ENCODE data around the gene SELENOP.

The SELENOP gene

GRCh38 chr5:42811591-42812446 lies at the start of gene SELENOP:
TSS of gene SELENOP (minus strand) at chr5:42811892. CDS start at chr5:42808353, 3,539 bp downstream.
- Histone ChIP-seq H3K4me3 (ENCODE audit: low read depth in 1 of 2, low read length in 1 of 2) (no peak within 1 kb of the TSS), H3K27ac (no peak within 1 kb of the TSS), H3K4me1 (ENCODE audit: control insufficient read depth in 1 of 2, insufficient read depth in 1 of 2, low read depth in 1 of 2, low read length in 1 of 2) (peaks cover 0 to 7% of the 10 kb centered on the region in 2 experiments), H3K9me3 (no peaks in the 10 kb centered on the region), H3K36me3 (no peaks in the 10 kb centered on the region), H3K27me3 (no peaks in the 10 kb centered on the region)
- TF ChIP-seq CTCF (IDR thresholded peaks at IDR 0.05): no peak

GRCh38 chr5:42858687-42859086 lies 47.0 kb upstream of the SELENOP start:
- no peaks in the 10 kb centered on the region for H3K9me3 ChIP-seq
- H3K27ac ChIP-seq: no peak overlapping the region
- no peak for TF ChIP-seq CTCF (IDR thresholded peaks at IDR 0.05)
- H3K4me1 ChIP-seq (ENCODE audit: control insufficient read depth in 1 of 2, insufficient read depth in 1 of 2, low read depth in 1 of 2, low read length in 1 of 2): no peaks in the 10 kb centered on the region
- no peaks in the 10 kb centered on the region for H3K27me3 ChIP-seq
- H3K4me3 ChIP-seq (ENCODE audit: low read depth in 1 of 2, low read length in 1 of 2): no peak overlapping the region
- no peaks in the 10 kb centered on the region for H3K36me3 ChIP-seq

GRCh38 chr5:42858031-42858643 lies 46.4 kb upstream of the SELENOP start:
- H3K27ac ChIP-seq: no peak overlapping the region
- no peaks in the 10 kb centered on the region for H3K36me3 ChIP-seq
- H3K9me3 ChIP-seq: no peaks in the 10 kb centered on the region
- TF ChIP-seq CTCF (IDR thresholded peaks at IDR 0.05): no peak
- H3K4me3 ChIP-seq (ENCODE audit: low read depth in 1 of 2, low read length in 1 of 2): no peak overlapping the region
- H3K27me3 ChIP-seq: no peaks in the 10 kb centered on the region
- H3K4me1 ChIP-seq (ENCODE audit: control insufficient read depth in 1 of 2, insufficient read depth in 1 of 2, low read depth in 1 of 2, low read length in 1 of 2): no peaks in the 10 kb centered on the region

- Histone ChIP-seq H3K9me3 (no peaks in the 10 kb centered on the region), H3K27ac (no peak overlapping the region), H3K36me3 (no peaks in the 10 kb centered on the region), H3K4me1 (ENCODE audit: control insufficient read depth in 1 of 2, insufficient read depth in 1 of 2, low read depth in 1 of 2, low read length in 1 of 2) (no peaks in the 10 kb centered on the region), H3K4me3 (ENCODE audit: low read depth in 1 of 2, low read length in 1 of 2) (no peak overlapping the region), H3K27me3 (no peaks in the 10 kb centered on the region)
- no peak for TF ChIP-seq CTCF (IDR thresholded peaks at IDR 0.05)
Measured at GRCh38 chr5:42855811-42856210, 44.1 kb upstream of the SELENOP start.

- Histone ChIP-seq H3K9me3 (no peaks in the 10 kb centered on the region), H3K27ac (no peak overlapping the region), H3K4me1 (ENCODE audit: control insufficient read depth in 1 of 2, insufficient read depth in 1 of 2, low read depth in 1 of 2, low read length in 1 of 2) (no peaks in the 10 kb centered on the region), H3K27me3 (no peaks in the 10 kb centered on the region), H3K4me3 (ENCODE audit: low read depth in 1 of 2, low read length in 1 of 2) (no peak overlapping the region), H3K36me3 (no peaks in the 10 kb centered on the region)
- TF ChIP-seq CTCF (IDR thresholded peaks at IDR 0.05): no peak
Measured at GRCh38 chr5:42855386-42855785, 43.7 kb upstream of the SELENOP start.

Measured in neutrophil (primary cell).